Neural progenitor cell (in vitro differentiated cells): ENCODE data around the gene ABHD14A. TPM values are rescaled to one million over a fixed set of nuclear protein-coding genes. Genes with fewer than 3 reads are reported as not detected.

ENCODE experiments used
- DNase-seq: peaks from one replicate; pipeline ENCODE4 v3.0.0-alpha.2; 2016; ENCODE audit warnings: low spot score
- H2AFZ ChIP-seq: fragments of 200-600 bp; sonication (generic); replicated peaks from 2 replicates; pipeline ENCODE4 v1.6.1; 2016; ENCODE audit warnings: antibody characterized with exemption
- H3F3A ChIP-seq: fragments of 200-600 bp; sonication (generic); 2 replicates; pipeline ENCODE4 v1.6.1; 2016; ENCODE audit warnings: antibody characterized with exemption, low read depth
- H3K27ac ChIP-seq: fragments of 200-600 bp; sonication (generic); 2 replicates; pipeline ENCODE4 v1.5.1; 2016; ENCODE audit warnings: mild to moderate bottlenecking
- H3K27me3 ChIP-seq: fragments of 200-600 bp; sonication (generic); 2 replicates; pipeline ENCODE4 v1.6.1; 2016; ENCODE audit warnings: mild to moderate bottlenecking, moderate library complexity
- H3K36me3 ChIP-seq: fragments of 200-600 bp; sonication (generic); 2 replicates; pipeline ENCODE4 v1.5.1; 2016
- H3K4me1 ChIP-seq: fragments of 200-600 bp; sonication (generic); 2 replicates; pipeline ENCODE4 v1.6.1; 2016; ENCODE audit warnings: mixed run types
- H3K4me2 ChIP-seq: fragments of 200-600 bp; sonication (generic); 2 replicates; pipeline ENCODE4 v1.6.1; 2016
- H3K4me3 ChIP-seq: fragments of 200-600 bp; sonication (generic); 2 replicates; pipeline ENCODE4 v1.5.1; 2016
- H3K79me2 ChIP-seq: fragments of 200-600 bp; sonication (generic); 2 replicates; pipeline ENCODE4 v1.6.1; 2016; ENCODE audit warnings: low read depth
- H3K9ac ChIP-seq: fragments of 200-600 bp; sonication (generic); 2 replicates; pipeline ENCODE4 v1.6.1; 2016
- H3K9me3 ChIP-seq: fragments of 200-600 bp; sonication (generic); 2 replicates; pipeline ENCODE4 v1.5.1; 2016; ENCODE audit warnings: low read depth
- H4K20me1 ChIP-seq: fragments of 200-600 bp; sonication (generic); 2 replicates; pipeline ENCODE4 v1.6.1; 2016; ENCODE audit warnings: low read depth
- H3K27ac Mint-ChIP-seq: 3 replicates; pipeline ENCODE4 v1.8.0; 2021; ENCODE audit warnings: mixed read lengths
- H3K27me3 Mint-ChIP-seq: 2 replicates; pipeline ENCODE4 v1.8.0; 2022; ENCODE audit warnings: low read depth, mild to moderate bottlenecking, inconsistent platforms, moderate library complexity, mixed read lengths; ENCODE audit not compliant: insufficient read depth
- H3K36me3 Mint-ChIP-seq: 3 replicates; pipeline ENCODE4 v1.8.0; 2021; ENCODE audit warnings: mixed read lengths
- H3K4me1 Mint-ChIP-seq: 3 replicates; pipeline ENCODE4 v1.8.0; 2021; ENCODE audit warnings: mixed read lengths
- H3K4me3 Mint-ChIP-seq: 3 replicates; pipeline ENCODE4 v1.8.0; 2021; ENCODE audit warnings: mild to moderate bottlenecking, moderate library complexity, mixed read lengths
- H3K9me3 Mint-ChIP-seq: 3 replicates; pipeline ENCODE4 v1.8.0; 2020; ENCODE audit warnings: mixed read lengths
- EZH2 ChIP-seq: fragments of 200-600 bp; sonication (generic); IDR thresholded peaks from 2 replicates; pipeline ENCODE4 v1.6.1; 2017; ENCODE audit warnings: antibody characterized with exemption, mild to moderate bottlenecking, moderate library complexity
- EZH2phosphoT487 ChIP-seq: fragments of 200-600 bp; sonication (generic); IDR thresholded peaks from 2 replicates; pipeline ENCODE4 v1.6.1; 2017; ENCODE audit warnings: antibody characterized with exemption
- total RNA-seq: library from RNA; depleted of rRNA; stranded (reverse); fragments of >200 nt; gene quantifications from 2 replicates; pipeline ENCODE4 v1.2.3, GENCODE V29; 2015; ENCODE audit warnings: low replicate concordance
- TF ChIP-seq, protein P1 (sequence below): fragments of 200-600 bp; sonication (generic); IDR thresholded peaks from 2 replicates; pipeline ENCODE4 v1.5.1; 2017; ENCODE audit warnings: antibody characterized with exemption, mild to moderate bottlenecking

The ABHD14A gene
- total RNA-seq, 1 donor from 2014 or later: 4.0 TPM

GRCh38 chr3:51974277-51974962 lies 444 bp upstream of the ABHD14A start:
- no peaks in the 10 kb centered on the region for H3K9me3 Mint-ChIP-seq

DNA sequence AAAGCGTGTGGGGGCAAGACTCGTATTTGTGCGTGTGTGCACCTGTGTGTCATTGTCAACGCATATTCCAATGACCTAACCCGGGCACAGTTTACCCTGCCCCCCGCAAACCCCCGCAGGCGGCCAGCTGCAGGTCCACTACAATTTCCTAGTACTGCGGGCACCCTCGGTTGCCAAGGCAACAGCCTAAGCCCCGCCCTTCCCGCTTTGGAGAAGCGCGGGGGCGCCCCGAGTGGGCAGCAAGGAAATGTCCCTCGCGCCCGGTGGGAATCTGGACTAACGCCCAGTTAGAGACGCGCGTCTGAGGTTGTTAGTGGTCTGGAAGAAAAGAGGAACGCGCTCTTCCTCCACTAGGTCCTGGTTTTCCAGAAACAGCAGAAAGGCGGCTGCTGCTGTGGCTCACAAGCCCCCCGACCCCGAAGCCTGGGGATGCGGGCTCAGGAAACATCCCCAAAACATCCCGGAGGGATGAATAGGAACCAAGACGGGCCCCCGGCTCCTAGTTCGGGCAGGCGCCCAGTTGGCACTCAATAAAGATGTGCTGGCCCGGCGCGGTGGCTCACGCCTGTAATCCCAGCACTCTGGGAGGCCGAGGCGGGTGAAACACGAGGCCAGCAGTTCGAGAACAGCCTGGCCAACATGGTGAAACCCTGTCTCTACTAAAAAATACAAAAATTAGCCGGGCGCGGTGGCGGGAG lies 1.1 kb downstream of the ABHD14A start:
- Histone ChIP-seq H3K9me3 (no peaks in the 10 kb centered on the region), H3K36me3 (no peaks in the 10 kb centered on the region), H3K4me1 (peaks cover 23% of the 10 kb centered on the region), H3F3A (peaks cover 41% of the 10 kb centered on the region), H3K27ac (no peak overlapping the region), H3K4me3 (peak overlapping the region; percentile 56), H2AFZ (no peak overlapping the region), H3K9ac (no peak overlapping the region), H3K79me2 (no peaks in the 10 kb centered on the region), H4K20me1 (no peaks in the 10 kb centered on the region), H3K27me3 (peaks cover 39% of the 10 kb centered on the region), H3K4me2 (peak overlapping the region; percentile 89)
- Mint-ChIP-seq H3K36me3 (peaks cover 2% of the 10 kb centered on the region), H3K27ac (no peak overlapping the region), H3K9me3 (no peaks in the 10 kb centered on the region), H3K27me3 (peaks cover 7% of the 10 kb centered on the region), H3K4me3 (peak overlapping the region; percentile 83), H3K4me1 (peaks cover 33% of the 10 kb centered on the region)
- TF ChIP-seq, protein P1, sequence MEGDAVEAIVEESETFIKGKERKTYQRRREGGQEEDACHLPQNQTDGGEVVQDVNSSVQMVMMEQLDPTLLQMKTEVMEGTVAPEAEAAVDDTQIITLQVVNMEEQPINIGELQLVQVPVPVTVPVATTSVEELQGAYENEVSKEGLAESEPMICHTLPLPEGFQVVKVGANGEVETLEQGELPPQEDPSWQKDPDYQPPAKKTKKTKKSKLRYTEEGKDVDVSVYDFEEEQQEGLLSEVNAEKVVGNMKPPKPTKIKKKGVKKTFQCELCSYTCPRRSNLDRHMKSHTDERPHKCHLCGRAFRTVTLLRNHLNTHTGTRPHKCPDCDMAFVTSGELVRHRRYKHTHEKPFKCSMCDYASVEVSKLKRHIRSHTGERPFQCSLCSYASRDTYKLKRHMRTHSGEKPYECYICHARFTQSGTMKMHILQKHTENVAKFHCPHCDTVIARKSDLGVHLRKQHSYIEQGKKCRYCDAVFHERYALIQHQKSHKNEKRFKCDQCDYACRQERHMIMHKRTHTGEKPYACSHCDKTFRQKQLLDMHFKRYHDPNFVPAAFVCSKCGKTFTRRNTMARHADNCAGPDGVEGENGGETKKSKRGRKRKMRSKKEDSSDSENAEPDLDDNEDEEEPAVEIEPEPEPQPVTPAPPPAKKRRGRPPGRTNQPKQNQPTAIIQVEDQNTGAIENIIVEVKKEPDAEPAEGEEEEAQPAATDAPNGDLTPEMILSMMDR: peak; percentile 40
- TF ChIP-seq EZH2phosphoT487: no peak
- peak; percentile 88 for DNase-seq

More at GRCh38 chr3:51974277-51974962, 444 bp upstream of the ABHD14A start:
- H3K27me3 Mint-ChIP-seq: peaks cover 9% of the 10 kb centered on the region
- Histone ChIP-seq H3K4me3 (peak overlapping the region; percentile 56), H3K9me3 (no peaks in the 10 kb centered on the region), H2AFZ (peak overlapping the region; percentile 69), H3K27ac (no peak overlapping the region), H4K20me1 (no peaks in the 10 kb centered on the region), H3K9ac (no peak overlapping the region), H3K36me3 (no peaks in the 10 kb centered on the region), H3K27me3 (peaks cover 39% of the 10 kb centered on the region), H3K79me2 (no peaks in the 10 kb centered on the region), H3K4me1 (peaks cover 26% of the 10 kb centered on the region), H3F3A (peaks cover 46% of the 10 kb centered on the region), H3K4me2 (peak overlapping the region; percentile 89)
- H3K27ac Mint-ChIP-seq: no peak overlapping the region
- peak overlapping the region; percentile 86 for H3K4me3 Mint-ChIP-seq
- H3K36me3 Mint-ChIP-seq: no peaks in the 10 kb centered on the region
- DNase-seq: no peak
- peaks cover 45% of the 10 kb centered on the region for H3K4me1 Mint-ChIP-seq
- TF ChIP-seq, protein P1: no peak
- no peak for TF ChIP-seq EZH2phosphoT487
- TF ChIP-seq EZH2: no peak

- TF ChIP-seq EZH2: no peak
- no peak for TF ChIP-seq EZH2phosphoT487
- TF ChIP-seq, protein P1: no peak
These were observed 2.7 kb downstream of the ABHD14A start for GRCh38 chr3:51977446-51978142.

More at GRCh38 chr3:51977446-51978142, 2.7 kb downstream of the ABHD14A start:
- peaks cover 39% of the 10 kb centered on the region for H3K27me3 ChIP-seq
- Mint-ChIP-seq H3K27me3 (peaks cover 7% of the 10 kb centered on the region), H3K27ac (peak overlapping the region; percentile 47), H3K4me3 (peak overlapping the region; percentile 41), H3K9me3 (no peaks in the 10 kb centered on the region), H3K4me1 (peaks cover 33% of the 10 kb centered on the region), H3K36me3 (peaks cover 3% of the 10 kb centered on the region)
- no peak overlapping the region for H3K4me3 ChIP-seq
- H3K9ac ChIP-seq: no peak overlapping the region
- no peaks in the 10 kb centered on the region for H3K79me2 ChIP-seq
- H3K27ac ChIP-seq: no peak overlapping the region
- H4K20me1 ChIP-seq: no peaks in the 10 kb centered on the region
- no peak overlapping the region for H2AFZ ChIP-seq
- no peaks in the 10 kb centered on the region for H3K9me3 ChIP-seq
- no peak for DNase-seq
- H3F3A ChIP-seq: peaks cover 43% of the 10 kb centered on the region
- no peaks in the 10 kb centered on the region for H3K36me3 ChIP-seq
- no peak overlapping the region for H3K4me2 ChIP-seq
- peaks cover 30% of the 10 kb centered on the region for H3K4me1 ChIP-seq
